ENCODE data around the gene LIPC.

DNA sequence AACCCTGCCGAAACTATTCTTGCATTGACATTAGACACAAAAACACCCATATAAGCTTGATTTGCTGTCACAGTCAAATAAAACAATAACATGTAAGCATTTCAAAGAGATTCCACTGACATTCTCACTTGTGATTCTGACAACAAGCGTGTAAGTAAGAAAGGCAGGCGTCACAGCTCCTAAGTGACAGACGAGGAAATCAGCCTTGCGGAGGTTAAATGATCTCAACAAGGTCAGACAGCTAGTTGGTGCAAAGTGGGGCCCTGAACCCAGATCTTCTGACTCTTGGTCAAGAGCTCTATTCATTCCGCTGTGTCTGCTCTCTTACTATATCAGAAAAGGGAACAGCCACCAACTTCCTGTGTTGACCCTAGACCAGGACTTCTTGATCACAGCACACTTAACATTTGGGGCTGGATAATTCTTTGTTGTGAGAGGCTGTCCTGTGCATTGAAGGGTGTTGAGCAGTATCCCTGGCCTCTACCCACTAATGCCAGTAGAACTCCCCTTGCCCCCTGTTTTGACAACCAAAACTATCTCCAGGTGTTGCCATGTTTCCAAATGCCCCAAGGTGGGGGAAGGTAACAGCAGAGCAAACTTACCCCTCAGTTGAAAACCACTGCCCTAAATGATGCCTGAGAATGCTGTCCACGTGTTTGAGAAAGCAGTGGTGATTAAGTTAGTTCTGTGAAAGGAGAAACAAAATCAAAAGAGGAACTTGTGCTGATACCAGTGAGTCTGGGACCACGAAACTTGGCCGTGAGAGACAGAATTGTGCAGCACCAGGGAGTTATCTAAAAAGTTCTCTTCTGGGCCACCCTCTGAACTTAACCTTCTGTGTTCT lies 86.1 kb downstream of the LIPC start:
- TF ChIP-seq CTCF (tag by site-specific recombination; IDR thresholded peaks at IDR 0.05) = no peak
- TF ChIP-seq ZNF24 (tag by site-specific recombination; IDR thresholded peaks at IDR 0.05) = no peak
- TF ChIP-seq HOXA7 (CRISPR knock-in tag; IDR thresholded peaks at IDR 0.05; ENCODE audit: borderline replicate concordance) = no peak
- TF ChIP-seq ZNF521 (tag by site-specific recombination; IDR thresholded peaks at IDR 0.05) = no peak
- no peak for TF ChIP-seq REST (tag by site-specific recombination; IDR thresholded peaks at IDR 0.05)
- no peak for TF ChIP-seq ZNF670 (tag by site-specific recombination; IDR thresholded peaks at IDR 0.05; ENCODE audit: low read depth)
- no peak for TF ChIP-seq ZNF112 (tag by site-specific recombination; IDR thresholded peaks at IDR 0.05)
- TF ChIP-seq SP2 (tag by site-specific recombination; IDR thresholded peaks at IDR 0.05) = no peak
- TF ChIP-seq ZNF510 (tag by site-specific recombination; IDR thresholded peaks at IDR 0.05; ENCODE audit: insufficient replicate concordance) = no peak
- no peak for TF ChIP-seq ZBTB11 (tag by site-specific recombination; conservative IDR thresholded peaks at IDR 0.05; ENCODE audit: low read depth)
- TF ChIP-seq ZNF184 (tag by site-specific recombination; IDR thresholded peaks at IDR 0.05) = no peak

All from HEK293 (cell line).